Measurements from ENCODE around the gene MUC12.
"Not testable (repeated sequence)": the region's sequence is repeated elsewhere in the genome, so short reads cannot be mapped to it uniquely, and the experiment has no call there.

DNA sequence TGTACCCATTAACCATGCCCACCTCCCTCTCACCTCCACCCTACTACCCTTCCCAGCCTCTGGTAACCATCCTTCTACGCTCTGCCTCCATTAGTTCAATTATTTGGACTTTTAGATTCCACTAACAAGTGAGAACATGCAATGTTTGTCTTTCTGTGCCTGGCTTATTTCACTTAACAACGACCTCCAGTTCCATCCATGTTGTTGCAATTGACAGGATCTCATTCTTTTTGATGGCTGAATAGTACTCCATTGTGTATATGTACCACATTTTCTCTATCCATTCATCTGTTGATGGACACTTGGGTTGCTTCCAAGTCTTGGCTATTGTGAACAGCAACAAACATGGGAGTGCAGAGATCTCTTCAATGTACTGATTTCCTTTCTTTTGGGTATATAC lies 38.0 kb downstream of the MUC12 start:
- not testable (repeated sequence) for TF ChIP-seq CTCF, POLR2AphosphoS5 (IDR thresholded peaks at IDR 0.05)
